Neural progenitor cell (in vitro differentiated cells): ENCODE measurements around the gene CTNNA3. TPM values are rescaled to one million over a fixed set of nuclear protein-coding genes. Genes with fewer than 3 reads are reported as not detected.
"Not testable (repeated sequence)": the region's sequence is repeated elsewhere in the genome, so short reads cannot be mapped to it uniquely, and the experiment has no call there.

Experiments
- DNase-seq: peaks from one replicate; pipeline ENCODE4 v3.0.0-alpha.2; 2016; ENCODE audit warnings: low spot score
- H2AFZ ChIP-seq: fragments of 200-600 bp; sonication (generic); replicated peaks from 2 replicates; pipeline ENCODE4 v1.6.1; 2016; ENCODE audit warnings: antibody characterized with exemption
- H3F3A ChIP-seq: fragments of 200-600 bp; sonication (generic); 2 replicates; pipeline ENCODE4 v1.6.1; 2016; ENCODE audit warnings: antibody characterized with exemption, low read depth
- H3K27ac ChIP-seq: fragments of 200-600 bp; sonication (generic); 2 replicates; pipeline ENCODE4 v1.5.1; 2016; ENCODE audit warnings: mild to moderate bottlenecking
- H3K27me3 ChIP-seq: fragments of 200-600 bp; sonication (generic); 2 replicates; pipeline ENCODE4 v1.6.1; 2016; ENCODE audit warnings: mild to moderate bottlenecking, moderate library complexity
- H3K36me3 ChIP-seq: fragments of 200-600 bp; sonication (generic); 2 replicates; pipeline ENCODE4 v1.5.1; 2016
- H3K4me1 ChIP-seq: fragments of 200-600 bp; sonication (generic); 2 replicates; pipeline ENCODE4 v1.6.1; 2016; ENCODE audit warnings: mixed run types
- H3K4me2 ChIP-seq: fragments of 200-600 bp; sonication (generic); 2 replicates; pipeline ENCODE4 v1.6.1; 2016
- H3K4me3 ChIP-seq: fragments of 200-600 bp; sonication (generic); 2 replicates; pipeline ENCODE4 v1.5.1; 2016
- H3K79me2 ChIP-seq: fragments of 200-600 bp; sonication (generic); 2 replicates; pipeline ENCODE4 v1.6.1; 2016; ENCODE audit warnings: low read depth
- H3K9ac ChIP-seq: fragments of 200-600 bp; sonication (generic); 2 replicates; pipeline ENCODE4 v1.6.1; 2016
- H3K9me3 ChIP-seq: fragments of 200-600 bp; sonication (generic); 2 replicates; pipeline ENCODE4 v1.5.1; 2016; ENCODE audit warnings: low read depth
- H4K20me1 ChIP-seq: fragments of 200-600 bp; sonication (generic); 2 replicates; pipeline ENCODE4 v1.6.1; 2016; ENCODE audit warnings: low read depth
- H3K27ac Mint-ChIP-seq: 3 replicates; pipeline ENCODE4 v1.8.0; 2021; ENCODE audit warnings: mixed read lengths
- H3K27me3 Mint-ChIP-seq: 2 replicates; pipeline ENCODE4 v1.8.0; 2022; ENCODE audit warnings: low read depth, mild to moderate bottlenecking, inconsistent platforms, moderate library complexity, mixed read lengths; ENCODE audit not compliant: insufficient read depth
- H3K36me3 Mint-ChIP-seq: 3 replicates; pipeline ENCODE4 v1.8.0; 2021; ENCODE audit warnings: mixed read lengths
- H3K4me1 Mint-ChIP-seq: 3 replicates; pipeline ENCODE4 v1.8.0; 2021; ENCODE audit warnings: mixed read lengths
- H3K4me3 Mint-ChIP-seq: 3 replicates; pipeline ENCODE4 v1.8.0; 2021; ENCODE audit warnings: mild to moderate bottlenecking, moderate library complexity, mixed read lengths
- H3K9me3 Mint-ChIP-seq: 3 replicates; pipeline ENCODE4 v1.8.0; 2020; ENCODE audit warnings: mixed read lengths
- CTCF ChIP-seq: fragments of 200-600 bp; sonication (generic); IDR thresholded peaks from 2 replicates; pipeline ENCODE4 v1.5.1; 2017; ENCODE audit warnings: antibody characterized with exemption, mild to moderate bottlenecking
- EZH2 ChIP-seq: fragments of 200-600 bp; sonication (generic); IDR thresholded peaks from 2 replicates; pipeline ENCODE4 v1.6.1; 2017; ENCODE audit warnings: antibody characterized with exemption, mild to moderate bottlenecking, moderate library complexity
- EZH2phosphoT487 ChIP-seq: fragments of 200-600 bp; sonication (generic); IDR thresholded peaks from 2 replicates; pipeline ENCODE4 v1.6.1; 2017; ENCODE audit warnings: antibody characterized with exemption
- total RNA-seq: library from RNA; depleted of rRNA; stranded (reverse); fragments of >200 nt; gene quantifications from 2 replicates; pipeline ENCODE4 v1.2.3, GENCODE V29; 2015; ENCODE audit warnings: low replicate concordance

The CTNNA3 gene
- total RNA-seq, 1 donor from 2014 or later: 12.9 TPM

GRCh38 chr10:67725567-67725966 lies 29.6 kb upstream of the CTNNA3 start:
- H3F3A ChIP-seq: peaks cover 27% of the 10 kb centered on the region
- Mint-ChIP-seq H3K4me3 (no peak overlapping the region), H3K27me3 (peaks cover 2% of the 10 kb centered on the region), H3K36me3 (no peaks in the 10 kb centered on the region), H3K4me1 (no peaks in the 10 kb centered on the region), H3K27ac (no peak overlapping the region), H3K9me3 (no peaks in the 10 kb centered on the region)
- no peak overlapping the region for H2AFZ ChIP-seq
- no peak overlapping the region for H3K9ac ChIP-seq
- no peaks in the 10 kb centered on the region for H3K4me1 ChIP-seq
- TF ChIP-seq EZH2phosphoT487 (no peak), EZH2 (no peak), CTCF (no peak)
- H4K20me1 ChIP-seq: no peaks in the 10 kb centered on the region
- no peaks in the 10 kb centered on the region for H3K36me3 ChIP-seq
- no peak overlapping the region for H3K4me2 ChIP-seq
- no peaks in the 10 kb centered on the region for H3K9me3 ChIP-seq
- H3K27ac ChIP-seq: no peak overlapping the region
- H3K27me3 ChIP-seq: no peaks in the 10 kb centered on the region
- no peaks in the 10 kb centered on the region for H3K79me2 ChIP-seq
- no peak overlapping the region for H3K4me3 ChIP-seq
- DNase-seq: no peak

GRCh38 chr10:67723601-67724000 lies 27.6 kb upstream of the CTNNA3 start:
- Histone ChIP-seq H3K27me3 (no peaks in the 10 kb centered on the region), H3K4me3 (no peak overlapping the region), H3K4me2 (no peak overlapping the region), H3K9ac (no peak overlapping the region), H4K20me1 (no peaks in the 10 kb centered on the region), H3K9me3 (no peaks in the 10 kb centered on the region), H3K27ac (no peak overlapping the region), H2AFZ (no peak overlapping the region), H3K79me2 (no peaks in the 10 kb centered on the region), H3F3A (peaks cover 22% of the 10 kb centered on the region), H3K4me1 (no peaks in the 10 kb centered on the region), H3K36me3 (no peaks in the 10 kb centered on the region)
- no peaks in the 10 kb centered on the region for H3K4me1 Mint-ChIP-seq
- TF ChIP-seq EZH2phosphoT487 (no peak), EZH2 (no peak), CTCF (no peak)
- peaks cover 2% of the 10 kb centered on the region for H3K27me3 Mint-ChIP-seq
- no peak overlapping the region for H3K27ac Mint-ChIP-seq
- no peaks in the 10 kb centered on the region for H3K9me3 Mint-ChIP-seq
- DNase-seq: no peak
- no peak overlapping the region for H3K4me3 Mint-ChIP-seq
- no peaks in the 10 kb centered on the region for H3K36me3 Mint-ChIP-seq

- Histone ChIP-seq H3K4me3 (no peak overlapping the region), H3K9me3 (no peaks in the 10 kb centered on the region), H2AFZ (no peak overlapping the region), H3K27me3 (no peaks in the 10 kb centered on the region), H3K79me2 (no peaks in the 10 kb centered on the region), H3K27ac (no peak overlapping the region), H3K4me2 (no peak overlapping the region), H3F3A (peaks cover 12% of the 10 kb centered on the region), H3K9ac (no peak overlapping the region), H4K20me1 (no peaks in the 10 kb centered on the region), H3K36me3 (no peaks in the 10 kb centered on the region), H3K4me1 (no peaks in the 10 kb centered on the region)
- no peak overlapping the region for H3K27ac Mint-ChIP-seq
- H3K36me3 Mint-ChIP-seq: no peaks in the 10 kb centered on the region
- H3K4me3 Mint-ChIP-seq: no peak overlapping the region
- peaks cover 2% of the 10 kb centered on the region for H3K27me3 Mint-ChIP-seq
- TF ChIP-seq CTCF (no peak), EZH2phosphoT487 (no peak), EZH2 (no peak)
- DNase-seq: no peak
- H3K4me1 Mint-ChIP-seq: no peaks in the 10 kb centered on the region
- H3K9me3 Mint-ChIP-seq: no peaks in the 10 kb centered on the region
Measured at GRCh38 chr10:67722113-67722512, 26.1 kb upstream of the CTNNA3 start.

- not testable (repeated sequence) for H3K27ac ChIP-seq, H3K9me3 Mint-ChIP-seq, H3K9ac ChIP-seq, H3K27me3 ChIP-seq, H3K36me3 Mint-ChIP-seq, H3K4me1 Mint-ChIP-seq, DNase-seq, H3F3A ChIP-seq, H3K4me3 Mint-ChIP-seq, H3K27me3 Mint-ChIP-seq, H3K4me2 ChIP-seq, H3K9me3 ChIP-seq, H2AFZ ChIP-seq, H3K36me3 ChIP-seq, H3K27ac Mint-ChIP-seq, H3K4me1 ChIP-seq, H3K4me3 ChIP-seq, H4K20me1 ChIP-seq, H3K79me2 ChIP-seq
Measured at GRCh38 chr10:67716455-67716854, 20.5 kb upstream of the CTNNA3 start.
